ENCODE data around the gene OSBPL9.
"Not testable (repeated sequence)": the region's sequence is repeated elsewhere in the genome, so short reads cannot be mapped to it uniquely, and the experiment has no call there.

Gene OSBPL9

GRCh38 chr1:51669816-51670215 is 52.9 kb downstream of the OSBPL9 start:
- no peak for DNase-seq

DNA sequence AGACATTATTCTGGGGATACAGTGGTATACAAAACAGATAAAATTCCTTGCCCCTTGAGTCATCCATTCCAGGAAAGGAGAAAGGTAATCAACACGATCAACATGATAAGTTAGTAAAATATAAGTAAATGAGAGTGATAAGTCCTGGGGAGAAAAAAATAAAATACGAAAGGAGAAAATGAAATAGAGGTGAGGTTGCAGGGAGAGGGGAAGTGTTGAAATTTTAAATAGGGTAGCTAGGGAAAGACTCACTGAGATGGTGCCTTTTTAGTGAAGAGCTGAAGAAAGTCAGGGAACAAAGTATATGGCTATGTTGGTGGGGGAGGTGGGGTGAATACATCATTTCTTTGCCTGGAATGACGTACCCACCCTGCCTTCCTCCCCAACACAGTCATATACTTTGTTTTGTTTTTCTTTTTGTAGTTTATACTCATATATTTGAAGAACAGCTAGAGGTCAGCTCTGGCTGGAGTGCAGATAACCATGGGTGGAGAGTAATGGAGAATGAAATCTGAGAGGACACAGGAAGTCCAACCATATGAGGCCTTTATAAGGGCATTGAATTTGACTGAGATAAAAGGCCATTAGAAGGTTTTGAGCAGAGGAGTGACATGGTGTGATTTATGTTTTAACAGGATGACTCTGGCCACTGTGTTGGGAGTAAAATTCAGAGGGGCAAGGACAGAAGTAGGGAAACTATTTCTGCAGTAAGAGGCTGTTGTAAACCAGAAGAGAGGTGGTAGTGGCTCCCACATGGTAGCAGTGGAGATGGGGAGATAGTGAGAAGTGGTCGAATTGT is 54.8 kb downstream of the OSBPL9 start:
- DNase-seq: no peak

DNA sequence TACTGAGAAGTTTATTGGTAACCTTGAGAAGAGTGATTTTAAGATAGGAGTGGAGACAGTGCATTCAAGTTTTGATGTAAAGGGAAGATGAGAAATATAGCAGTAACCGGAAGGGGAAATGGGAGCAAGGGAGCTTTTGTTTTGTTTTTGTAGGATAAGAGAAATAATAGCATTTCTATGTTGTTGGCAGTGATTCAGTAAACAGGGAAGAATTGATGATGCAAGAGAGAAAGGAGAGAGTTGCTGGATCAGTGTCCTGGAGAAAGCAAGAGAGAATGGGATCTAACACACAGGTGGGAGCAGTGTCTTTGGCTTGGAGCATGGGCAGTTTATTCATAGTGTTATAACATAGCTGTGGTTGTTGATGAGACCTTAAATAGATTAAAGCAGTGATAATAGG is 56.4 kb downstream of the OSBPL9 start:
- DNase-seq: no peak

DNA sequence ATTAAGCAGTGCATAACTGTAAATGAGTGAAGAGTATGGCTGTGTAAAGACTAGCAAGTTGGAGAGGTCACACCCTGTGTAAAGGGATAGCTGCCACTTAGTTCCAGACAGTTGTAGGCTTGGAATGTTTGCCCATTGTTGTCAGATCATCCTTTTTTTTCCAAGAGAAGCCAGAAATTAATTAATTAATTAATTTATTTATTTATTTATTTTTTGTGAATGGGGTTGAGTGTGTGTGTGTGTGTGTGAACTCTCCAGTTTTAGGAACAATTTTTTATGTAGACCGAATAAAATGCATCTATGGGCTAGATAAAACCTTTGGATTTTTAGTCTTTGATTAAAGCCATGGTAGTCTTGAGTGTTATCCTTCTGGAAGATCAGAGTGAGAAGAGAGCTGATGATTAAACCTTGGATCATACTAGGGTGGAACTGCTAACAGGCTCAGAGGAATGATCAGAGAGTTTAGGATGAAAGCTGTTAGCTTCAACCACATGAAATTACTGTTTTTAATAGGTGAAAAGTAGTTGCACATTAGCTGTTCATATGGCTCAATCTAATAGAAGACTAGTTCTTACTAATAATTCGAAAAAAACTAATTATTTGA is 58.4 kb downstream of the OSBPL9 start:
- no peak for DNase-seq

DNA sequence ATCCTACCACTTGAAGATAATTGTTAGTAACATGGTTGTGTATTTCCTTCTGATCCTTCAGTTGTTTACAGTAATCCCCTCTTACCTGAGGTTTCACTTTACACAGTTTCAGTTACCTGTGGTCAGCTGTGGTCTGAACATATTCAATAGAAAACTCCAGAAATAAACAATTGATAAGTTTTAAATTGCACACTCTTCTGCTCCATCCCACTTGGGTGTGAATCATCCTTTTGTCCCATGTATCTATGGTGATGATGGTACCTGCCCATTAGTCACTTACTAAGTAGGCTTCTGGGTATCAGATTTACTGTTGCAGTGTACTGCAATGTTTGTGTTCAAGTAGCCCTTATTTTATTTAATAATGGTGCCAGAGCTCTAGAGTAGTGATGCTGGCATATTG is 62.5 kb downstream of the OSBPL9 start:
- no peak for DNase-seq

- DNase-seq: no peak
These were observed 67.9 kb downstream of the OSBPL9 start for GRCh38 chr1:51684776-51685175.

- no peak for DNase-seq
These were observed 69.6 kb downstream of the OSBPL9 start for GRCh38 chr1:51686450-51686849.

DNA sequence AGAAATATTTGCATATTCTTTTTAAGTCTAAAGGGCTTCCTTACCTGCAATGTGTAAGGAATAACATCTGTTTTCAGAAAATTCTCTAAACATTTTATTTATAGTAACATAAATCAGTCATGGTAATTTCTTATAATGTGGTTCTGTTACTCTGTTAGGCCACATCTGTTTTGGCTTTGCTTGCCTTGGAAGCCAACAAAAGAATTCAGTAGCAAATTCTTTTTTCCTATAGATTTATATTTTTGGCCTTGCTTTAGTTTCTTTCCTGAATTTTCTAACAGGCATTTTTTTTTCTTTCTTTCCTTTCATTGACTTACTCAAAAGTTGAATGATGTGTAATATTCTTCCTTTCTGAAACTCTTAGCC is 72.2 kb downstream of the OSBPL9 start:
- no peak for DNase-seq

GRCh38 chr1:51689643-51690042 is 72.8 kb downstream of the OSBPL9 start:
- DNase-seq: no peak

DNA sequence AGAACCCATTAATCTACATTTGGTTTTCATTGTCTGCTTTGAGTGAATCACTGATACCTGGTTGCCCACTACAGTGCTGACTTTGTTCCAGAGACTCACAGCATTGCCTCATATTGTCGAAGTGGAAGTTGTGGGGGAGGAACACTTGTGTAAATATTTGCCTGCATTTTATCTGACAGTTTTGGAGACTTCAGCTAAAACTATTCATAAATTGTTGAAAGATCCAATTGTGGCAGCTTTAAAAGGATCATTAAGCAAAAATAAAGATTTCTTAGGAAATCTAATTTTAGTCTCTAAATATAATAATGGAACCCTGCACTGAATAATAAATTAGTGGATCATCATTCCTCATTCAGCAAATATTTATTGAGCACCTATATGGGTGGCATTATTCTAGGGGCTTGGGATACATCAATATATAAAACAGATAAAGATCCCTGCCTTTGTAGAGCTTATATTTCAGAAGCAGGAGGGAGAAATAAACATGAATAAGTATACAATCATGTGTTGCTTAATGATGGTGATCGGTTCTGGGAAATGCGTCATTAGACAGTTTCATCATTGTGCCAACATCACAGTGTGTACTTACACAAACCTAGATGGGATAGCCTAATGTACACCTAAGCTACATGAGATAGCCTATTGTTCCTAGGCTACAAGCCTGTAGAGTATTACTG is 73.5 kb downstream of the OSBPL9 start:
- DNase-seq: no peak

DNA sequence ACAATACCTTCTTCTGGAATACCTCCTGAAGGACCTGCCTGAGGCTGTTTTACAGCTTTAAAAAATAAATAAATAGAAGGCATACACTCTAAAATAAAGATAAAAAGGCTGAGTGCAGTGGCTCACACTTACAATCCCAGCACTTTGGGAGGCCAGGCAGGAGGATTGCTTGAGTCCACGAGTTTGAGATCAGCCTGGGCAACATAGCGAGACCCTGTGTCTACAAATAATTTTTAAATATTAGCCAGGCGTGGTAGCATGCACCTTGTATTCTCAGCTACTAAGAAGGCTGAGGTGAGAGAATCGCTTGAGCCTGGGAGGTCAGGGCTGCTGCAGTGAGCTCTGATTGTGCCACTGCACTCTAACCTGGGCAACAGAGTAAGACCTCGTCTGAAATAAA is 75.0 kb downstream of the OSBPL9 start:
- DNase-seq: no peak

DNA sequence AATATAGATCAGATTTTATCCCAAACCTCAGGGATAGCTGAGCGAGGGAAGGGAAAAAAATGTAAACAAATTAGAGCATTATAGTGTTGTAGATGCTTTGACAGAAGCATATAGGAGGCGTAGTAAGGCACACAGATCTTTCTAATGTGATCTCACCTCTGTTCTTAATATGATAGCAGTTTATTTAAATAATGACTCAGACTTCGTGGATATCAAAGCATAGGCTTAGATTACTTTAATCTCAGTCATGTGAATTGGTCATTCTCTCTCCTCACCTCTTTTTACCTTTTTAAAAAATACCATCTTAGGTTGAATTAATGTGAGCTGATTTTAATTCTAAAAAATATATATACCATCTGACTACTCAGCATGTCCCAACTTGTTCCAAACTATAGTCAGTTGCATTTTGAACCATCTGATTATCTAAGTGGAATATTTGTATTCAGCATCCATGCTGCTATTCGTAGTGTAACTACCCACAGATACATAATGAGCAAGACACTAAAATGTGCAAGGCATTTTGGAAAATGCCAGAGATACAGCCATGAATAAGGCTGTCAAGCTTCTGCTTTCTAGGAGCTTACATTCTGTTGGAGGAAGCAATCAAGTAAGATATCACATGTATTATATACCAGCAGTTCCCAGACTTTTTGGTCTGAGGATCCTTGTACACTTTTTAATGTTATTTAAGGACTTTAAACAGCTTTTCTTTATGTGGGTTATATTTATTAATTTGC is 76.7 kb downstream of the OSBPL9 start:
- DNase-seq: no peak

DNA sequence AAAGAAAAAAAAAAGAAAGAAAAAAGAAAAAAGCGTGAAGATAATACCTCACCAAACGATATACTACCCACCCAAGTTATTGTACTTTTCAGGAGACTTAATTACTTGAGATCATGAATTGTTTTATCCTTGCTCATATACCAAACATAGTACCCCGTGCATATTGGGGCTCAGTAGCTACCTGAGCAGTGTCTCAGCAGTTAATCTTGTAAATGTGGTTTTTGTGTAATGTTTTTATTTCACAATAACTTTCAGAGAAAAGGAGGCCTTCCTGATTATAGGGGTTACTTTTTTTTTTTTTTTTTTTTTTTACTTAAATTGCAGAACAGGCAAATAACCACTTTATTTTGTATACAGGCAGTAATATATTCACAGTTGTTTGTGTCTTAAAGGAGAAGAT is 80.3 kb downstream of the OSBPL9 start:
- no peak for DNase-seq

DNA sequence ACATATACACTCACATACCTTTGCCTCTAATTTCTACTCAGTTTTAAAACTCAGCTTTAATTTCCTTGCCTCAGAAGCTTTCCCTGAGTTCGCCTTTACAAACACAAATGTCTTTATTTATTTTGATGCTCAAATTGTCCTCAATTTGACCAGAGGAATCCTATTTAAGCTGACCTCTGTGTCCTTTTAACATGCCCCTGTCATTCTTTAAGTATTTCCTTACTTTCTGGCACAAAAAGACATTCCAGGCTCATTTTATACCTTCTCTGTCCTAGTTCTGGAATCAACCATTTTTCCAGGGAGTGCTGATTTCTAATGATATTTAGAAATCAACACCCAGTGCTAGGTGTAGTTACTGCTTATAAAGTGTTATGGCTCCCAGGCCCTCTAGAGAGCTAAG is 82.5 kb downstream of the OSBPL9 start:
- no peak for DNase-seq

GRCh38 chr1:51701782-51702181 is 84.9 kb downstream of the OSBPL9 start:
- not testable (repeated sequence) for DNase-seq

DNA sequence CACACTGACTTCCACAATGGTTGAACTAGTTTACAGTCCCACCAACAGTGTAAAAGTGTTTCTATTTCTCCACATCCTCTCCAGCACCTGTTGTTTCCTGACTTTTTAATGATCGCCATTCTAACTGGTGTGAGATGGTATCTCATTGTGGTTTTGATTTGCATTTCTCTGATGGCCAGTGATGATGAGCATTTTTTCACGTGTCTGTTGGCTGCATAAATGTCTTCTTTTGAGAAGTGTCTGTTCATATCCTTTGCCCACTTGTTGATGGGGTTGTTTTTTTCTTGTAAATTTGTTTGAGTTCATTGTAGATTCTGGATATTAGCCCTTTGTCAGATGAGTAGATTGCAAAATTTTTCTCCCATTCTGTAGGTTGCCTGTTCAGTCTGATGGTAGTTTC is 85.3 kb downstream of the OSBPL9 start:
- not testable (repeated sequence) for DNase-seq

DNA sequence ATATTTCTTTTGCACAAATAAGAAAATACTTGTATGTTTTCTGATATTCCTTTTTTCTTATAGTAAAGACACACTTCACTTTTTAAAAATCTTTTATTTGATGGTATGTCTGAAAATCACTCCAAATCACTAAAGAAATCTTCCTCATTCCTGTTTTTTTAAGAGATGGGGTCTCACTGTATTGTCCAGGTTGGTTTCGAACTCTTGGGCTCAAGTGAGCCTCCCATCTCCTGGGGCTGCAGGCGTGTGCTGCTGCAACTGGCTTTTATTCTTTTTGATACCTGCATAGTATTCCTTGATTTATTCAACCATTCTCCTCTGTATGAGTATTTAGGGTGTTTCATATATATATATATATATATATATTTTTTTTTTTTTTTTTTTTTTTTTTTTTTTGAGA is 88.1 kb downstream of the OSBPL9 start:
- no peak for DNase-seq

DNA sequence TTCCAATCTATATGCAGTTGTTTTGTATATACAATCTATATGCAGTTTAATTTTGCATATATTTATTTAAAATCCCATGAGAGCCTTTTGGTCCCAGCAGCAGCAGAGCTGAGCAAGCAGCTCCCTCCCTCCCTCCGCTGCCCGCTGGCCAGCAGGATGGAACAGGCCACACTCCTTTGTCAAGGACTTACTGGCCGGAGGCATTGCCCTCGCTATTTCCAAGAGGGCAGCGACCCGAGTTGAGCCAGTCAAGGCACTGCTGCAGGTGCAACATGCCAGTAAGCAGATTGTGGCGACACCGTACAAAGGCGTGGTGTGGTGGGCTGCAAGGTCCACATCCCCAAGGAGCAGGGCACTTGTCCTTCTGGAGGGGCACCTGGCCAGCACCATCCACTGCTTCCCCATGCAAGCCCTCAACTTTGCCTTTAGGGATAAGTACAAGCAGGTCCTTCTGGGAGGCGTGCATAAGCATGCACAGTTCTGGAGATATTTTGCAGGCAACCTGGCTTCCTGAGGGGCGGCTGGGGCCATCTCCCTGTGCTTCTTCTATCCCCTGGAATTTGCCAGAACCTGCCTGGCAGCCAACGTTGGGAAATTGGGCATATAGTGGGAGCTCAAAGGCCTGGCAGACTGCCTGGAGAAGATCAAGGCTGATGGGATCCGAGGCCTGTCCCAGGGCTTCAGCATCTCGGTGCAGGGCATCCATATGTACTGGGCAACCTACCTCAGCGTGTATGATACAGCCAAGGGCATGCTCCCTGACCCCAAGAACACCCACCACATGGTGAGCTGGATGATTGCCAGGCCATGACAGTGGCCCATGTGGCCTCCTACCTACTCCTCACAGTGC is 92.2 kb downstream of the OSBPL9 start:
- no peak for DNase-seq

GRCh38 chr1:51709951-51710350 is 93.1 kb downstream of the OSBPL9 start:
- DNase-seq: no peak

DNA sequence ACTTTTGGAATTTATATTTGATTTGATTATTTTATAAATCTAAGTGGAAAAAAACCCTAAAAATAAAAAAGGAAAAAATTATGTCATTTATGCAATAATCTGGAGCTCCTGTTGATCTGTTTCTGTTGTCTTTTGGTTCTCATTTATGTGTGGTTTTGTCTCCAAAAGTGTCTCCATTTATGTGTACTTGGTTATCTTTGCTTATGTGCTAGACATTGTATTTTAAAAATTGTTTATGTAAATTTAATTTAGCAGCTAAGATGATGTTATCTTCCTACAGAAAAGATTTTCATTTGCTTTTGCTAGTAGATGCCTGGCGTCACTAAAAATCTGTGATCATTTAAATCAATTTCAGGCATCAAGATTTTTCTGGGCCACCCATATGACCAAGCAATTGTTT is 95.7 kb downstream of the OSBPL9 start:
- DNase-seq: no peak

DNA sequence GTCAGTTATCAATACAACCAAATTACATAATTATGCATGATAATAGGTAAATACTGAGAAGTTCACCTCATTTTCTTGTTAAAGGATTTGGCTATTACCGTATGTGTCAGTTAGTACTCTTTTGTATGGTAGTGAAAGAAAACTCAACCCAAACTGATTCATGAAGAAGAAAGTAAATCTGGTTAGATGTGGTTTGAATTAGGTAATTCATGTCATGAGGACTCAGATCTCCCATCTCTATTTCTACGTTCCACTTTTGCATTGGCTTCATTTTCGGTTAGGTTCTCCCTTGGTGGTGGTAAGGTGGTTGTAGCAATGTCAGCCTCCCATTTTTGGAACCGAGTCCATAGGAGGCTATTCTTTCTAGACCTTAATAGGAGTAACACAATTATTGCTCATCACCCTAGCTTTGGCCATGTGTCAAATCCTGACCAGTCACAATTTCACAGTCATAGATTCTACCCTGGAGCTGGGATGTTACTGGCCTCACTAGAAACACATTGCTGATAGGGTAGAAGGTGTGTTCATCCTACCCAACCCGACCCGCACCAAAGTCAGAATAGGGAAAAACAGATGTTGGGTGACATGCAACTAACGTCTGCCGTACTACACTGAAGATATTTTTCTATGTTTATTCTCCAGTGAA is 97.6 kb downstream of the OSBPL9 start:
- no peak for DNase-seq

GRCh38 chr1:51715369-51715768 is 98.5 kb downstream of the OSBPL9 start:
- DNase-seq: no peak
